HG03521 (cell line): Measurements from ENCODE around the gene IQSEC3.
A peak's percentile ranks its signal among the peaks of the same experiment; 100 is the strongest.

Source experiments
- ATAC-seq: cut with Tn5 transposase; IDR thresholded peaks from one replicate; pipeline ENCODE4 v1.9.1; 2021; ENCODE audit warnings: mild to moderate bottlenecking, moderate library complexity; ENCODE audit not compliant: unreplicated experiment

IQSEC3 gene

DNA sequence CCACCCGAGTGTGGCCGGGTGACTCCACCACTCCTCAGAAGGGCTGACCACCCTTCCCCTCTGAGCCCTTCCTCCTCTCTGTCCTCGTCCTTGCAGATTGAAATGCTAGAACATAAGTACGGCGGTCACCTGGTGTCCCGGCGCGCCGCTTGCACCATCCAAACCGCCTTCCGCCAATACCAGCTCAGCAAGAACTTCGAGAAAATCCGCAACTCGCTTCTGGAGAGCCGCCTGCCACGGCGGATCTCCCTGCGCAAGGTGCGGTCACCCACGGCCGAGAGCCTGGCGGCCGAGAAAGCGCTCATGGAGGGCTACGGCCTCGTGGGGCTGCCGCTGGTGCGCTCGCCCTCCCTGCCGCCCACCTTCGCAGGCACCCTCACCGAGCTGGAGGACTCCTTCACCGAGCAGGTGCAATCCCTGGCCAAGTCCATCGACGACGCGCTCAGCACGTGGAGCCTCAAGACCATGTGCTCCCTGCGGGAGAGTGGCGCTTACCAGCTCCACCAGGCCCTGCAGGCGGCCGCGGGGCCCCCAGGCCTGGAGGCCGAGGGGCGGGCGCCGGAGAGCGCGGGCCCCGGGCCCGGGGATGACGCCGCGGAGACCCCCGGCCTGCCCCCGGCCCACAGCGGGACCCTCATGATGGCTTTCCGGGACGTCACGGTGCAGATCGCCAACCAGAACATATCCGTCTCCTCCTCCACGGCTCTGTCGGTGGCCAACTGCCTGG, 71.8 kb downstream of the IQSEC3 start:
- no peak for ATAC-seq

- ATAC-seq: no peak
These were observed 72.4 kb downstream of the IQSEC3 start for GRCh38 chr12:138898-139534.

DNA sequence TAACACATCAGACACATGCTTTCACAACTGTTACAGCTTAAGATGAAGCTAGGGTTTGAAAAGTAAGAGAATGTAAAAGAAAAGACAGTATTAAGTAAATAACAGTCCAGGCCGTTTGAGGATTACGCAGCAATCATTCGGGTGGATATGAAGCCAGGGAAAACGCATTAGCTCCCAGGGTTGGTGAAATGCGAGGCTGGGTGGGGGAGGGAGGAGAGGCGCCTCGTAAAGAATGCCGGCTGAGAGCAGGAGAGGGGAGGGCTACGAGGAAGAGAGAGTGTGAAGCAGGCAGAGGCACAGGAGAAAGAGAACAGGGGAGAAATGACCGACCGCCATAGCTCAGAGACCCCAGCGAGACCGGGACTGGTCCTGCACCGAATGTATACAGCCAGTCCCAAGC, 73.0 kb downstream of the IQSEC3 start:
- ATAC-seq: no peak

DNA sequence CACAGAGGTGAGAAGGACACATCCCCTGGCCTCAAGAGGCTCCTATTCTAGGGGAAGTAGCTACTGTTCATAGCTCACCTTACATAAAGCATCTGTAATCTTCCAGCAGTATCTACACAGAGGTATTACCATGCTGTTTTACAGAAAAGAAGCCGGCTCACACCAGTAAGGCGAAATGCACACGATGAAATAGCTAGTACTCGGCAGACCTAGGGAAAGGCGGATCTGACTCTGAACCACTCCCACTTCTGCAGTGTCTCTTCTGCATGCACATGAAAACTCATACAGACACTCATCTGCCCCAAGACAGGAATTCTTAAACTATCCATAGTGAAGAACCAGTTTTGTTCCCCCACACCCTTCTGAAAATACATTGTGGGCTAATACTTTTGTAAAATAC, 73.6 kb downstream of the IQSEC3 start:
- no peak for ATAC-seq

- ATAC-seq: no peak
These were observed 77.5 kb downstream of the IQSEC3 start for GRCh38 chr12:143964-144649.

- no peak for ATAC-seq
These were observed 78.2 kb downstream of the IQSEC3 start for GRCh38 chr12:144650-145284.

- ATAC-seq: no peak
These were observed 78.9 kb downstream of the IQSEC3 start for GRCh38 chr12:145369-145960.

GRCh38 chr12:147242-147641, 80.7 kb downstream of the IQSEC3 start:
- ATAC-seq: no peak

DNA sequence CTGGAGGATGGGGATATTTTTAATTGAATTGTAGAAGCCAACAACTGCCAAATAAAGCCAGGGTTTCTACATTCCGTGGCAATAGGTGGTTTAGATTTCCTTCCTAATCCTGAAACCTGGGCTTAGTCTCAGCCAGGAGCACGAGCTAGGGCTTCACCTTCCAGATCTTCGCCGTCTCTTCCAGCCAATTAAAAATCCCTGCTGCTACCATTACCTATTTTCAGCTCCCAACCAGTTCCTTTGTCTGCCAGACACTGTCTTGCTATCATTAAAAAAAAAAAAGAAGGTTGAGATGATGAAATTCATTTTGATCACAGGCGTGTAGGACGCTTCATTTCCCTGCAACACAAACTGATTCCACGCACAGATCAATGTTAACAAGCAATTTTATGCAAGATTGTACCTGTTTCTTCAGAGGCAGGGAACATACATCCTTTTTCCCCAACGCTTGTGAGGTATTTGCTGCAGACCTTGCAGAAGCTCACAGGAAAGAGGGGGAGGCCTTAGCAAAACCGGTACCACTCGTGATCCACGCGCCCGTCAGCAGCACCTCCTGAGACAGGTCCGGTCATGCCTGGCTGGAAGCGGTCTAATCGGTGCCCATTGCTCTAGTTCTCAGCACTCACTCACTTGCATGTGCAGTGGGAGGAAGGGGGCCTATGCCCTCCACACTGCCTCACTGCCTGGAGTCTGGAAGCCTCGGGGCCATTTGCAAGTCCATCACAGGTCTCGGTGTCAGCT, 82.3 kb downstream of the IQSEC3 start:
- no peak for ATAC-seq

DNA sequence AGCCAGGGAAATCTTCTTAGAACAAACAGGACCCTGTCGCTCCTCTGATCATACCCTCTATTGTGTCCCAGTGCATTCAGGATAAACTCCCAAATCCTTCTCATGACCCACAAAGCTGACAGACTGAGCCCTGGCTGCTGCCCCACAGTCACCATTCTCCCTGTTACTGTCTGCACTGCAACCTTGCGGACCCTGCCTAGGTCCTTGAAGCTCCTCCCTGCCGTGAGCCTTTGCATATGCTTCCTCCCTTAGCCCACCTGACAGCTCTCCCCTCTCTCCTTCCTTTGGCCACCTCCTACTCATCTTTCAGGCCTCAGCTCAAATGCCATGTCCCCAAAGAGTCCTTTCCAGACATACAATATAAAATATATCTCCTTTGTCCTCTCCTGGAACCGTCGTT, 85.0 kb downstream of the IQSEC3 start:
- no peak for ATAC-seq

DNA sequence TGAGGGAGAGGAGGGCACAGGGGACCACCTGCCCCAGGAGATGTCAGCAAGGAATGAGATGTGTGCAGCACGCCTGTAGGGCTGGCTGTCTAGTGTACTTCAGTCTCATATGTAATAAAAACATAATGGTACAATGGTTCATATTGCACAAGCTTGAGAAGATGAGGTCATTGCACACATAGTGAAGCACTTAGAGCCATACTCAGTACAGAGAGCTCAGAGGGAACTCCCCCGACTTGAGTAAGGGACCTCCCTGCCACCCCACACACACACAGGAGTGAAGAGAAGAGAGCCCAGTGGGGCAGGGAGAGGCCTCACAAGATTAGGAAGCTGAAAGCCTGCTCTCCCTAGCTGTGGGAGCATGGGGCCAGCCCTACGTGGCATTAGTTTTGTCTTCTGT, 85.9 kb downstream of the IQSEC3 start:
- no peak for ATAC-seq

DNA sequence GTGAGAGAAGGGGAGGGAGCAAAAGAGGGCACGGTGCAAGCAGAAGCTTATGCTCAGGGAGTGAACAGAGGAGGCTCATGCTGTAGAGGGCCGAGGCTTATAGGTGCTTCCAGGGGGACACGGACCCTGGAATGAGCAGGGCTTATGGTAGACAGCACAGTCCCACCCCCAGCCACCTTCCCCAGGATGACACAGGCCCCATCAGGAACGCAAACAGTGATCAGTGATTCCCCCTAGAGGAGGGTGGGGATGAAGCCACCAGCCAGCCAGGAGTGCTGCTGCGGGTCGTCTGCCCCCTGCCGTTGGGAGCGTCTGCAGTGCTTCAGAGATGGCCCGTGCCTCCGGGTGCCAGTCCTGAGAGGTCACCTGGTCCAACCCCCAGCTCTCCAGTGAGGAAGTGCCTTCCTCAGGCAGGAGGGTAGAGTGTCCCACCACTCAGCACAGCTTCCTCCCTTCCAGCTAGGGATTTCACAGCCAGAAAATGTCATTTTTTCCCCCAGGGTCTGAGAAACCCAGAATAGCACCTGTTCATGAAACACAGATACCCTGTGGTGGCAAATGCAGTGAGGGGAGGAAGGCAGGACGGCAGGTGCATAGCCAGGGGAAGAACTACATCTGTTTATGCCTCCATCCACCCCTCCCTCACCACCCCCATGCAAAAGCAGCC, 86.6 kb downstream of the IQSEC3 start:
- ATAC-seq: peak; percentile 63

DNA sequence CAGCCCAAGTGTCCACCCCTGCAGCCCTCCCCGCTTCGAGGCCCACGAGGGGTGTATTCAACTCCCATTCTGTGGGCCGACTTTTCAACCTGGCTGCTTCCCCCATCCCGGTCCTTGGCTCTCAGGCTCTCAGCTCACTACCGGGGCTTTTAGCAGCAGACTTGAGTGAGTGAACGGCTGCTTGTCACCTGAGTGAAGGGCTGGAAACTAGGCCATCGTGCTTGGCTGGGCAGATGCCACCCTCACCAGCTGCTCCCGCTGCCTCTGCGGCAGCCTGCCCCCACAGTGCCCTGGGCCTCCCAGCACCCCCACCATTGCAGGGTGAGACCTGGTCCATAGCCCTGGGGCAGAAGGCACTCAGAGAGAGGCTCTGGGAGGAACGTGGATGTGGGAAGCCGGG, 87.5 kb downstream of the IQSEC3 start:
- no peak for ATAC-seq

GRCh38 chr12:155006-155405, 88.4 kb downstream of the IQSEC3 start:
- no peak for ATAC-seq

GRCh38 chr12:155646-156045, 89.1 kb downstream of the IQSEC3 start:
- no peak for ATAC-seq

DNA sequence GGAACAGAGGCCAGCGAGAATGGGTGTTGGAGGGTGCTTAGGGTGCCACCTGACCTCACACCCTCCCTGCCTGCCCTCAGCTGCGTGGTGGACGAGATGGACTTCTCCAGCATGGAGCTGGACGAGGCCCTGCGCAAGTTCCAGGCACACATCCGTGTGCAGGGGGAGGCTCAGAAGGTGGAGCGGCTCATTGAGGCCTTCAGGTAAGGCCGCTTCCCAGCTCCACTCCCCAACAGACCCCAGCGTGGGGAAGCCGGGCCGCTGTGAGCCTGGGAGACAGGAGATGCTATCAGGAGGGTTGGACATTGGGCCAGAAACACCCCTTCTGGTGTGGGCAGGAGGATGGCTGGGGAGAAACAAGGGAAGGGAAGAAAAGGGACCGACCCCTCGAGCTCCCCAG, 90.4 kb downstream of the IQSEC3 start:
- ATAC-seq: no peak

GRCh38 chr12:157644-158043, 91.1 kb downstream of the IQSEC3 start:
- ATAC-seq: no peak

GRCh38 chr12:159156-159782, 92.7 kb downstream of the IQSEC3 start:
- no peak for ATAC-seq

DNA sequence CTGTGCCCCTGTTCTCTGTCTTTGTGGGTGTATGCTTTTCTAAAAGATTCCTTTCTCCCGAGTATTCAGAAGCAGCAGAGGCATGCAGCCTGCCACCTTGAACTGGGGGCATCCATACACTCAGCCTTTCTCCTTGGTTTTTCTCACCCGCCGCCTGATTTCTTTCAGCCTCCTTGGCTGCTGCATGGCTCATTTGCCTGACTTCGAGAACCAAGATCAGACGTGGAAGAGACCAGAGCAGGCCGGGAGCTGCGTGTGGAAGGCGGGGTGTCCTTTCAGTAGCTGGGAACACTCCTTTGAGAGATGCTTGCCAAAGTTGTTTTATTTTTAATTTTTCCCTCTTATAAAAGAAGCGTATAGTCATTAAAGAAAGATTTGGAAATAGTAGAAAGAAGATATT, 94.3 kb downstream of the IQSEC3 start:
- no peak for ATAC-seq

DNA sequence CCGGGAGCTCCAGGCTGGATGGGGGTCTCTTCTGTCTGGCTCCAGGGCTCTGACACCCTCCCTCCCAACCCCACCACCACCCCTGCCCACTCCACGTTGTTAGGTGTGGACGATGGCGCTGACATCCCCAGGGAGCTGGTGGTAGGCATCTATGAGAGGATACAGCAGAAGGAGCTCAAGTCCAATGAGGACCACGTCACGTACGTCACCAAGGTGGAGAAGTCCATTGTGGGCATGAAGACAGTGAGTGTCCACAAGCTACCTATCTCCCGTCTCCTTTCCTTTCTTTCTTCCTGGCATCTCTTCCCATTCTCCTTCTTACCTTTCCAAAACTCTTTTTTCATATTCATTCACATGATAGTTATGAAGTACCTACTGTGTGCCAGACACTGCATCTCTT, 95.3 kb downstream of the IQSEC3 start:
- ATAC-seq: no peak
